Colonic mucosa (tissue), 4 donors: Measurements from ENCODE around the gene CHST6. TPM values are rescaled to one million over a fixed set of nuclear protein-coding genes. Genes with fewer than 3 reads are reported as not detected.
A peak's percentile ranks its signal among the peaks of the same experiment; 100 is the strongest.
"Not testable (repeated sequence)": the region's sequence is repeated elsewhere in the genome, so short reads cannot be mapped to it uniquely, and the experiment has no call there.

Source experiments
- DNase-seq: peaks from one replicate; pipeline ENCODE4 v3.0.0-alpha.2; 2020
- H3K27ac ChIP-seq: fragments of 200-600 bp; one replicate; pipeline ENCODE4 v1.8.0; 2021
- H3K27me3 ChIP-seq: fragments of 200-600 bp; one replicate; pipeline ENCODE4 v1.8.0; 2021
- H3K36me3 ChIP-seq: fragments of 200-600 bp; one replicate; pipeline ENCODE4 v1.8.0; 2021
- H3K4me1 ChIP-seq: fragments of 200-600 bp; one replicate; pipeline ENCODE4 v1.8.0; 2021; ENCODE audit warnings: mild to moderate bottlenecking
- H3K4me3 ChIP-seq: fragments of 200-600 bp; one replicate; pipeline ENCODE4 v1.8.0; 2021
- H3K9ac ChIP-seq, 2 donors: one replicate each; pipeline ENCODE4 v1.7.0; 2013; ENCODE audit warnings: control low read depth in 2 of 2, low read depth in 2 of 2, low read length in 2 of 2
- H3K9me3 ChIP-seq: fragments of 200-600 bp; one replicate; pipeline ENCODE4 v1.8.0; 2021
- intact Hi-C: fragments of 100-400 bp; cut with DNase I; formaldehyde crosslinking; loops from one replicate; pipeline ENCODE4 v1.14.1; 2022
- total RNA-seq, 2 donors: library from RNA; stranded (reverse); fragmentation: NEBNext Ultra II Directional in 1 of 2; extraction: Animal tissue kit (Norgen Biotek cat#: 25700) in 1 of 2; gene quantifications; one replicate each; pipeline ENCODE4 v1.2.1, GENCODE V29; 2021
- TF ChIP-seq, protein P1 (sequence below): fragments of 200-600 bp; IDR thresholded peaks from one replicate; pipeline ENCODE4 v1.8.0; 2022; ENCODE audit warnings: antibody characterized with exemption, mild to moderate bottlenecking
- donor health status: healthy.
- donor health status: DM: no; HTN: no; CAD: no.
- donor health status: DM: no; HTN: no; CAD: no.

CHST6 gene
- total RNA-seq, 2 donors from 2014 or later: 2.7 to 5.6 TPM

DNA sequence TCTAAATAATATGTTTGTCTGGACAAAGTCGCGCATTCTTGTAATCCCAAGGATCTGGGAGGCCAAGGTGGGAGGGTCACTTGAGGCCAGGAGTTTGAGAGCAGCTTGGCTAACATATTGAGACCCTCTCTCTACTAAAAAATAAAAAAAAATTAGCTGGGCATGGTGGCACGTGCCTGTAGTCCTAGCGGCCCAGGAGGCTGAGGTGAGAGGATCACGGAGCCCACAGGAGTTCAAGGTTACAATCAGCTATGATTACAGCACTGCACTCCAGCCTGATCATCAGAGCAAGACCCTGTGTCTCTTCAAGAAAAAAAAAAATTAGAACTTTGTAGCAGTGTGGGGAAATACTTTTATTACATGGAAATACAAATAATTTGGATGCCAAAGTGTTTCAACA lies 6.1 kb upstream of the CHST6 start:
- Histone ChIP-seq H3K9ac (no peak overlapping the region), H3K9me3 (no peaks in the 10 kb centered on the region), H3K27me3 (no peaks in the 10 kb centered on the region), H3K27ac (no peak overlapping the region), H3K36me3 (no peaks in the 10 kb centered on the region), H3K4me3 (no peak overlapping the region), H3K4me1 (no peaks in the 10 kb centered on the region)
- TF ChIP-seq, protein P1, sequence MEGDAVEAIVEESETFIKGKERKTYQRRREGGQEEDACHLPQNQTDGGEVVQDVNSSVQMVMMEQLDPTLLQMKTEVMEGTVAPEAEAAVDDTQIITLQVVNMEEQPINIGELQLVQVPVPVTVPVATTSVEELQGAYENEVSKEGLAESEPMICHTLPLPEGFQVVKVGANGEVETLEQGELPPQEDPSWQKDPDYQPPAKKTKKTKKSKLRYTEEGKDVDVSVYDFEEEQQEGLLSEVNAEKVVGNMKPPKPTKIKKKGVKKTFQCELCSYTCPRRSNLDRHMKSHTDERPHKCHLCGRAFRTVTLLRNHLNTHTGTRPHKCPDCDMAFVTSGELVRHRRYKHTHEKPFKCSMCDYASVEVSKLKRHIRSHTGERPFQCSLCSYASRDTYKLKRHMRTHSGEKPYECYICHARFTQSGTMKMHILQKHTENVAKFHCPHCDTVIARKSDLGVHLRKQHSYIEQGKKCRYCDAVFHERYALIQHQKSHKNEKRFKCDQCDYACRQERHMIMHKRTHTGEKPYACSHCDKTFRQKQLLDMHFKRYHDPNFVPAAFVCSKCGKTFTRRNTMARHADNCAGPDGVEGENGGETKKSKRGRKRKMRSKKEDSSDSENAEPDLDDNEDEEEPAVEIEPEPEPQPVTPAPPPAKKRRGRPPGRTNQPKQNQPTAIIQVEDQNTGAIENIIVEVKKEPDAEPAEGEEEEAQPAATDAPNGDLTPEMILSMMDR: no peak
- intact Hi-C loops: no loop called here
- DNase-seq: no peak

GRCh38 chr16:75498605-75499322 lies 3.5 kb upstream of the CHST6 start:
- H3K27ac ChIP-seq, H3K36me3 ChIP-seq, H3K27me3 ChIP-seq, H3K9me3 ChIP-seq, H3K4me1 ChIP-seq, H3K9ac ChIP-seq, H3K4me3 ChIP-seq, intact Hi-C loops: not testable (repeated sequence)
- peak; percentile 62 for DNase-seq

DNA sequence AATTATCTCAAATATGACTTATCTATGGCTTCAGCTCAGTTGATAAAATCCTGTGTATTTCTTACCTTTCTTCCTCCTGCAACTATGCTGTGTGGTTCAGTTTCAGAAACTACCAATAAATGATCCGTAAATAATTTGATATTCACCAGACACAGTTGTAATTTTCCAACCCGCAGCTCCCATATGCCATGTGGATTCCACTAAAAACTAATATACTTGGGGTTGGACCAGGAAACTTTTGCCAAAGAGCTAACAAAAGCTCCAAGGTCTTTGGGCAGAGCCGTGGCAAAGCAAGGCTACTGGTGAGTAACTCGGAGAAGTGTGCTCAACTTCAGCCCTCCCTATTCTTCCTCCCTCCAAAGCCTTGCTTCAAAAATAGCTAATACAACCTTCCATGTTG lies 2.3 kb upstream of the CHST6 start:
- Histone ChIP-seq H3K9me3 (no peaks in the 10 kb centered on the region), H3K27ac (no peak overlapping the region), H3K4me3 (no peak overlapping the region), H3K36me3 (no peaks in the 10 kb centered on the region), H3K9ac (no peak overlapping the region), H3K4me1 (peaks cover 6% of the 10 kb centered on the region), H3K27me3 (peaks cover 8% of the 10 kb centered on the region)
- intact Hi-C loops: no loop called here
- TF ChIP-seq, protein P1: no peak
- no peak for DNase-seq

DNA sequence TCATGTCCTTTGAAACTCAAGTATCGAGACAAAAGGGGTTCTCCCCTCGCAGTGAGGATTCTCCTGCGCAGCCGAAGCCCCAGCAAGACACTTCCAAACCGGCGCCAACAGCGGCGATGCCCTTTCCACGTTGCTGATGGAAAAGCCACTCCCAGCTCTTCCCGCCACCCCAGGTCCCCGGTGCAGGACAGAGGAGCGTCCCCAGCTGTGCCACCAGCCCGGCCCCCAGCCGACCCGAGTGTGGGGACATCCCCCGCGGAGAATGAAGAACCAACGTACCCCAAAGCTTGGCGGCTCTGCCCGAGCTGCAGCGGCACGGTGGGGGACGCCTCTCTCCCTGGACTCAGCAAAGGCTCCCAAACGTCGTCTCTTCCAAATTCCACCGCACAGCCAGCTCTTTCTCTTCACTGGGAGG lies 573 bp downstream of the CHST6 start:
- Histone ChIP-seq H3K4me1 (peaks cover 6% of the 10 kb centered on the region), H3K9ac (peak overlapping the region; percentile 43 to 46), H3K27ac (no peak overlapping the region), H3K27me3 (peaks cover 8% of the 10 kb centered on the region), H3K9me3 (no peaks in the 10 kb centered on the region), H3K36me3 (no peaks in the 10 kb centered on the region), H3K4me3 (peak overlapping the region; percentile 22)
- intact Hi-C loops: no loop called here
- DNase-seq: no peak
- TF ChIP-seq, protein P1: no peak

GRCh38 chr16:75494184-75494583 lies 1.1 kb downstream of the CHST6 start:
- DNase-seq: no peak
- intact Hi-C loops: no loop called here

GRCh38 chr16:75491876-75492275 lies 3.4 kb downstream of the CHST6 start:
- H3K9ac ChIP-seq: no peak overlapping the region
- DNase-seq: no peak

More at GRCh38 chr16:75494184-75494583, 1.1 kb downstream of the CHST6 start:
- Histone ChIP-seq H3K9me3 (no peaks in the 10 kb centered on the region), H3K4me1 (peaks cover 6% of the 10 kb centered on the region), H3K9ac (no peak overlapping the region), H3K27me3 (peaks cover 8% of the 10 kb centered on the region), H3K36me3 (no peaks in the 10 kb centered on the region), H3K4me3 (no peak overlapping the region), H3K27ac (no peak overlapping the region)
- TF ChIP-seq, protein P1: no peak

More at GRCh38 chr16:75491876-75492275, 3.4 kb downstream of the CHST6 start:
- no peak overlapping the region for H3K27ac ChIP-seq
- H3K9me3 ChIP-seq: no peaks in the 10 kb centered on the region
- TF ChIP-seq, protein P1: no peak
- peaks cover 12% of the 10 kb centered on the region for H3K4me1 ChIP-seq
- intact Hi-C loops: no loop called here
- H3K4me3 ChIP-seq: no peak overlapping the region
- H3K36me3 ChIP-seq: no peaks in the 10 kb centered on the region
- peaks cover 8% of the 10 kb centered on the region for H3K27me3 ChIP-seq
